EH (cell line): Measurements from ENCODE around the gene TIMP2.

ENCODE experiments used
- DNase-seq: peaks from one replicate; pipeline ENCODE4 v3.0.0-alpha.2; 2015; ENCODE audit warnings: low read depth

TIMP2 gene

GRCh38 chr17:78865682-78866390 is 59.4 kb downstream of the TIMP2 start:
- peak; percentile 82 for DNase-seq

- no peak for DNase-seq
Measured at GRCh38 chr17:78864117-78864516, 61.1 kb downstream of the TIMP2 start.

GRCh38 chr17:78862073-78863023 is 62.8 kb downstream of the TIMP2 start:
- peak; percentile 99 for DNase-seq

- DNase-seq = no peak
Measured at GRCh38 chr17:78861229-78861628, 64.0 kb downstream of the TIMP2 start.

- DNase-seq = no peak
Measured at GRCh38 chr17:78859051-78859450, 66.1 kb downstream of the TIMP2 start.

GRCh38 chr17:78857266-78857665 is 67.9 kb downstream of the TIMP2 start:
- DNase-seq = no peak

- DNase-seq = no peak
Measured at GRCh38 chr17:78855561-78856165, 69.5 kb downstream of the TIMP2 start.

- no peak for DNase-seq
Measured at GRCh38 chr17:78854508-78854907, 70.7 kb downstream of the TIMP2 start.

GRCh38 chr17:78853926-78854394 is 71.2 kb downstream of the TIMP2 start:
- DNase-seq = no peak

GRCh38 chr17:78852709-78853121 is 72.5 kb downstream of the TIMP2 start:
- DNase-seq = no peak

GRCh38 chr17:78849026-78849425 is 76.2 kb downstream of the TIMP2 start:
- DNase-seq = no peak

- DNase-seq = no peak
Measured at GRCh38 chr17:78847052-78847451, 78.1 kb downstream of the TIMP2 start.

GRCh38 chr17:78844301-78845005 is 80.7 kb downstream of the TIMP2 start:
- DNase-seq = peak; percentile 48

GRCh38 chr17:78842881-78843565 is 82.2 kb downstream of the TIMP2 start:
- DNase-seq = peak; percentile 52

- DNase-seq = peak; percentile 98
Measured at GRCh38 chr17:78840780-78841611, 84.2 kb downstream of the TIMP2 start, which contains the start of gene USP36. TSS of gene USP36 (minus strand) at chr17:78840814. CDS start at chr17:78836363, 4,451 bp downstream.

- DNase-seq = no peak
Measured at GRCh38 chr17:78840530-78840779, 84.7 kb downstream of the TIMP2 start.

- peak; percentile 54 for DNase-seq
Measured at GRCh38 chr17:78839762-78840529, 85.2 kb downstream of the TIMP2 start.

- DNase-seq = peak; percentile 52
Measured at GRCh38 chr17:78839235-78839761, 85.9 kb downstream of the TIMP2 start.

GRCh38 chr17:78838574-78839005 is 86.6 kb downstream of the TIMP2 start:
- DNase-seq = no peak
